Measurements from ENCODE around the gene YIPF6.
"Not testable (repeated sequence)": the region's sequence is repeated elsewhere in the genome, so short reads cannot be mapped to it uniquely, and the experiment has no call there.

Gene YIPF6

DNA sequence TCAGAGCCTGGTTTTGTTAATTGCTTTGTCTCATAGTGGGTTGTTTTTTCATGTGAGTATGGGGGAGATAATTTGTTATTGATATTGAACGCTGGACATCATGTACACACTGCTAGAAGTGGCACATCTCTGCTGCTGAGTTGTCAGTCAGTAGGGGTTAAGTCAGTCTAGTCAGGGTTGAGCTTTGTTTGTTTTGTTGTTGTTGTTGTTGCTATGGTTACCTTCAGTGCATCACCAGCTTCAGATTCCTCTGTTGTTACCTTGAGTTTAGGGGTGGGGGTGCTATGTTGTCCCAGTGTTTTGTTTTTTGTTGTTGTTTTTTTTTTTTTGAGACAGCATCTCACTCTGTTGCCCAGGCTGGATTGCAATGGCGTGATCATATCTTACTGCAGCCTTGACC is 9.9 kb downstream of the YIPF6 start:
- no peak for DNase-seq

DNA sequence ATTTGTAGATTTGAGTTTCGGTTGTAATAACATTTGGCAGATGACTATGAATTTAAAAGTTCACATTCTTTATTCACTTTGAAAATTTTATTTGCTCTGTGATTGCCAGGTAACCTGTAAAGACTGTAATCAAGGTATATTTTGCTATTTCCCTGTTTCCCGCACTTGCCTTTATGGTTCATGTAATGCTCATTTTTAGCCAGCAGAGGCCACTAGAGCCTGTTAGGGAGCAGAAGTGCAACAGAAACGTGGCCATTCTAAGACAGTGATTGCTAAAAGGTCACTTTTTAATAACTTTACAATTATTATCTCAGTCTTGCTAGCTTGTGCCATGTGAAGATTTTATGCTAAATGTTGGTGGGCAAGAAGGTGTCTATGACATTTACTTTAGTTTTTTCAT is 12.4 kb downstream of the YIPF6 start:
- DNase-seq: peak; percentile 0

GRCh38 chrX:68524680-68525079 is 25.8 kb downstream of the YIPF6 start:
- DNase-seq: not testable (repeated sequence)

GRCh38 chrX:68532831-68533533 is 34.1 kb downstream of the YIPF6 start:
- DNase-seq: no peak

GRCh38 chrX:68533656-68534055 is 34.8 kb downstream of the YIPF6 start:
- DNase-seq: no peak

DNA sequence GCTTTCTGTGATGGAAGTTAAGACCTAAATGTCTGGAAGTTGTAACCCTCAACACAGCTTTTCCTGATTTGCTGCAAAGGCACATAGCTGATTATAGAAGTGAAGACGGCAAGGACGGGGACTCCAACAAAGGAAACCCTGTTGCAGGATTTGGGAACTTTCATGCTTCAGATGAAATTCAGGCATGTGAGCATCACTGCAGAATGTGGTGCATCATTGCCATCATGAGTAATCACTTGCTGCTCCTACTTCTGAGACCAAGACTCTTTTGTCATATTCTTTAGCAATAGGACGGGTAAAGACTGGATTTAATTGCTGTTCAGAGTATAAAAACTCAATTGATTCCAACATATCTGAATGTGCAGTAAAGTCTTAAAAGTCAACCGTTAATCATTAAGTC is 35.8 kb downstream of the YIPF6 start:
- no peak for DNase-seq

- no peak for DNase-seq
Observed at GRCh38 chrX:68536429-68536828, 37.6 kb downstream of the YIPF6 start.

GRCh38 chrX:68536884-68537283 is 38.0 kb downstream of the YIPF6 start:
- DNase-seq: no peak

- no peak for DNase-seq
Observed at GRCh38 chrX:68550193-68550592, 51.3 kb downstream of the YIPF6 start.

DNA sequence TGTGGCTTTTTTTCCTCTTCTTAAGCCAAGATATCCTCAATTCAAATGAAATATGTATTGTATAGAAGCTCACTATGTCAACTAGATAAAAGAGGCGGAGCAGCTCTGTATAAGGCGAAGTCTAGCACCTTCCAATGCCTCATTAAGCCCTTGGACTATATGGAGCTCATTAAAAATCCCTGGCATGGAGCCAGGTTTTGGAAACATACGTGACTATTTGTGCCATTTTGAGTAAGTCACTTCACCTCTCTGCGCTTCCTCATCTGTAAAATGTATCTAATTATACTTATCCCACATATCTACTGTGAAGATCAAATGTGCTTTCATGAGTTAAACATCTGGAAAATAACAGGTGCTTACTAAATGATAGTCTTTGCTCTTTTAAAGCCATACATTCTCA is 57.2 kb downstream of the YIPF6 start:
- DNase-seq: no peak

DNA sequence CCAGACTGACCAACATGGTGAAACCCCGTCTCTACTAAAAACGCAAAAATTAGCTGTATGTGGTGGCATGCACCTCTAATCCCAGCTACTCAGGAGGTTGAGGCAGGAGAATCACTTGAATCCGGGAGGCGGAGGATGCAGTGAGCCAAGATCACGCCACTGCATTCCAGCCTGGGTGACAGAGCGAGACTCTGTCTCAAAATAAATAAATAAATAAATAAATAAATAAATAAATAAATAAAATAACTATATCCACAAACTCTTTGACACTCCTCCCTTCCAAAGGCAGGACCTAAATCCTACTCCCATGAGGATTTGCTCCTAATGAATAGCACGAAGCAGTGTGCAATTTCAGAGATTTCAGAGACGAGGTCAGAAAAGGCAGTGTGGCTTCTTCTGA is 58.3 kb downstream of the YIPF6 start:
- not testable (repeated sequence) for DNase-seq

DNA sequence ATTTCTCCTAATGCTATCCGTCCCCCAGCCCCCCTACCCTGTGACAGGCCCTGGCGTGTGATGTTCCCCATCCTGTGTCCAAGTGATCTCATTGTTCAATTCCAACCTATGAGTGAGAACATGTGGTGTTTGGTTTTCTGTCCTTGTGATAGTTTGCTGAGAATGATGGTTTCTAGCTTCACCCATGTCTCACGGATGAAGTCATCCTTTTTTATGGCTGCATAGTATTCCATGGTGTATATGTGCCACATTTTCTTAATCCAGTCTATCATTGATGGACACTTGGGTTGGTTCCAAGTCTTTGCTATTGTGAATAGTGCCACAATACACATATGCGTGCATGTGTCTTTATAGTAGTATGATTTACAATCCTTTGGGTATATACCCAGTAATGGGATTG is 61.1 kb downstream of the YIPF6 start:
- DNase-seq: not testable (repeated sequence)

GRCh38 chrX:68568136-68568535 is 69.3 kb downstream of the YIPF6 start:
- DNase-seq: no peak

DNA sequence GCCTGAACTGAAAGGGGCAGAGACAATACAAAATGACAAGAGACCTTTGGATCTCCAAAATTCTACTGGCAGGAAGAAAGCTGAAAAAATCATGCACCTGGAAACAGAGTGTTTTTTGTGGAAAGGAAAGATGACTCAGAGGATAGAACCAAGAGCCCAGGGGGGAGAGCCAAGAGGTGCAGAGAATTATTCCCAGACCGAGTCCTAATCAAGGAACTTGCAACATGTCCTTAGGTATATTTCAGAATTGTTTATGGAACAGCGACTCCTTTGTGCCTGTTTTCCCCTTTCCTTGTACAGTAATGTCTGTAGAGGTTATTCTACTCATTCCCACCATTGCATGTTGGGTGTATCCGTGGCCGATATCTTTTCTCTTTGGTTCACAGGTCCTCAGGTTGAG is 71.7 kb downstream of the YIPF6 start:
- DNase-seq: no peak

DNA sequence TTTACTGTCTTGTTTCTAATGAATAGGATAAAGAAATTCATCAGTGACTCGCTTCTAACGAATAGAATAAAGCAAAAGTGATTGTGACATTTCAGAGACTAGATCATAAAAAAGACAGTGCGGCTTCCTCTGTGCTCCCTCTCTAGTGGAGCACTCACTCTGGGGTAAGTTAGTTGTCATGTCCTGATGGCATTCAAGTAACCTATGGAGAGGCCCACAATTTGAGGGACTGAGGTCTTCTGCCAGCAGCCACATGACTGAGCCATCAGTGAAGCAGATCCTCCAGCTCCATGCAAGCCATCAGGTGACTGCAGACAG is 72.4 kb downstream of the YIPF6 start:
- no peak for DNase-seq

DNA sequence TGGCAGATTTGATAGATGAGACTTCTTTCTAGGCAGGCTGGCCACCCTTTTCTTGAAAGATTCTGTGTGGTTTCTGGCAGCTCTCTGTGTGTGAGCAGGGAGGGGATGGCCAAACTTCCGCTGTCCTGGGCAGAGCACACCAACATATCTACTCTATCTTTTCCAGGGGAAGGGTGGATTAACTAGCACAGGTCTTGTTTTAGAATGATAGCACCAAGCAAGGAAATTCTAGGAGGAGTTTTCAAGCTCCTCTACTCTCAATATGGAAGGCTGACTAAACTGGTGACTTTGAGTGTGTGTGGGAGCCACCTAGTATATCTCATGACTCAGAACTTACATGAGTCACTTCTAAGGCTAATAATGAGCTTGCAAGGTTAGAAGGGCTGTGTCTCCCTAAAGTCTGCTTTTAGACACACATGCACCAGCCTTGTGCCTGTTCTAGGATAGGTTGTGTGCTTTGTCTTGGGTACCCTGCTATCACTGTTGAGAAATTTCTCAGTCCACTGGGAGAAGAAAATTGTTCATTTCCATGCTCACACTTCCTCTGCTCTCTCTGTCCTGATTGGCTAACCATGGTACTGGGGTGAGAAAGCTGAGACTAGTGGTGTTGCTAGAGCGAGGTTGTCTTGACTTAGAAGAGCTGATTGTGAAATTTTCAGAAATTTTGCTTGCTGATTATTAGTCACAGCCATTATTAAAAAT is 72.9 kb downstream of the YIPF6 start:
- DNase-seq: no peak

GRCh38 chrX:68574240-68574639 is 75.4 kb downstream of the YIPF6 start:
- no peak for DNase-seq

DNA sequence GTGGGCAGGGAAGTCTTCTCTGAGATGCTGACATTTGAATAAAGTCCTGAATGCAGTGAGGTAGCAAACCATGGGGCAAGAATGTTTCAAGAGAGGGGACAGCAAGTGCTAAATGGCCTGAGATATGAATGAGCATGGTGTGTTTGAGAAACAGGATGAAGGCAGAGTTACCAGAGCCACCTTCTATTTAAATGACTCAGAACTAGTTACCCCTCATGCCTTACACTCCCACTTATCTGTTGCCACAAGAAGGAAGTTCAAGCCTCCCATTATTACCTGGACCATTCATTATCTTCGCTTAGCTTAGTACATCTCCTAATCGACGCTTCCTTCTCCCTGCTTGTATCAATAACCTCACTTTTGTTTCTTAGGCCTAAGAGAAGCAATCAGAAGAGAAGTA is 81.0 kb downstream of the YIPF6 start:
- no peak for DNase-seq

DNA sequence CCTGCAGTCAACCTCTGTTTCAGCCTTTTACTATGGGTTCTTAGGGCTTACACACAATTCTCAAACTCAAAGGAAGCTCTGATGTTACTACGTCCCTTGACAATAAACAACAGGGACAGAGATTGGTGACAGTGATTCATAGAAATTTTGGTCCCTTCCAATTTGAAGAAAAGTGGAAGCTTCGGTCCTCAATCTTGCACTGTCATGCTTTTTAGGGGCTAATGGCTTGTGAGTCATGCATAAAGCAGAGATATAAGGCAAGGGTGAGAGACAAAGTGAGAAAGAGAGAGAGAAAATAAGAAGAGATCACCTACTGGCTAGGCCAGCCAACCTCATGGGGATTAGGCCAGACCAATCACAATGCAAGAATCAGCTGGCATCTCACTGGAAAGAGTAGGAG is 85.4 kb downstream of the YIPF6 start:
- no peak for DNase-seq

All from NCI-H526 treated with DMSO at 0.1 percent for 48 hours (cell line).